Left ventricle myocardium inferior (tissue), 1 donor: ENCODE data around the gene IL17RD. TPM values are rescaled to one million over a fixed set of nuclear protein-coding genes. Genes with fewer than 3 reads are reported as not detected.

Experiments used
- DNase-seq: peaks from one replicate; pipeline ENCODE4 v3.0.0-alpha.2; 2020
- H3K27ac ChIP-seq: fragments of 200-600 bp; replicated peaks from 2 replicates; pipeline ENCODE4 v1.8.0; 2021
- H3K27me3 ChIP-seq: fragments of 200-600 bp; 2 replicates; pipeline ENCODE4 v1.8.0; 2021; ENCODE audit warnings: low read depth
- H3K36me3 ChIP-seq: fragments of 200-600 bp; 2 replicates; pipeline ENCODE4 v1.8.0; 2021
- H3K4me1 ChIP-seq: fragments of 200-600 bp; 2 replicates; pipeline ENCODE4 v1.8.0; 2021
- H3K4me3 ChIP-seq: fragments of 200-600 bp; 2 replicates; pipeline ENCODE4 v1.8.0; 2021; ENCODE audit warnings: mild to moderate bottlenecking, moderate library complexity
- H3K9me3 ChIP-seq: fragments of 200-600 bp; replicated peaks from 2 replicates; pipeline ENCODE4 v1.8.0; 2021
- intact Hi-C: fragments of 100-400 bp; cut with micrococcal nuclease; formaldehyde crosslinking; loops from one replicate; pipeline ENCODE4 v1.11.0; 2022
- total RNA-seq: library from RNA; stranded (reverse); fragmentation: NEBNext Ultra II Directional; extraction: Animal tissue kit (Norgen Biotek cat#: 25700); gene quantifications from one replicate; pipeline ENCODE4 v1.2.1, GENCODE V29; 2021
- TF ChIP-seq, protein P1 (sequence below): fragments of 200-600 bp; IDR thresholded peaks from 2 replicates; pipeline ENCODE4 v1.8.0; 2021; ENCODE audit warnings: antibody characterized with exemption, mild to moderate bottlenecking, borderline replicate concordance
- donor health status: DM: no; HTN: yes; CAD: no; lungs with severe emphysema.

Gene IL17RD
- total RNA-seq, 1 donor from 2014 or later, result 9.6 TPM

DNA sequence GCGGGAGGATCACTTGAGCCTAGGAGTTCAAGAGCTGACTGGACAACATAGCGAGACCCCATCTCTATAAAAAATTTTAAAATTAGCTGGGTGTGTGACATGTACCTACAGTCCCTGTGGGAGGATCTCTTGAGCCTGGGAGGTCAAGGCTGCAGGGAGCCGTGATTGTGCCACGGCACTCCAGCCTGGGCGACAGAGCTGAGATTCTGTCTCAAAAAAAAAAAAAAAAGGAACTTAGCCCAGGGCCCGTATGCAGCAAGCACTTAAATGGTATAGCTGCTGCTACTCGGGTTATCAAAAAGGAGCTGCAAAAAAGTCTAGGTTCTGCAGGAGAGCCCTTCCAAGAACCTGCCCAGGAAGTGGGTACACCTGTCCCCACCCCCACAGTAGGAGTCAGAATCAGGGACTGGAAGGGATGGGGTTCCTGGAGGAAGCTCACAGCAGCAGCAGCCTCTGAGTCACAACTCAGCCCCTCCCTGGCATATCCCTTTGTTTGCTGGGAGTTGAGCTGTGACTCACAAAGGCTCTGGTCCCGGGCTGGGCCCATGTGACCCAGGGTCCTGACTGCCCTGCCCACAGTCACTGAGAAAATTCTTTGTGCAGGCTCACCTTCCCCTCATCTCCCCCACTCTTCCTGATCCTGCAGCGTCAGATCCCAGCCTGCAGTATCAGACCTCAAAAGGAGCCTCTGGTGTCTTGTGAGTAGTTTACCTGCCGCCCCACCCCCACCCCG lies 104.9 kb downstream of the IL17RD start, which contains the start of gene SPATA12:
Gene SPATA12 (plus strand): TSS at position 576 of the 733 bp plus-strand sequence. CDS start 13,031 bp downstream, outside the sequence.
- peak; percentile 33 for DNase-seq
- Histone ChIP-seq H3K4me3 (no peak within 1 kb of the TSS), H3K27ac (peak within 1 kb of the TSS; percentile 30), H3K4me1 (peaks cover 24% of the 10 kb centered on the region), H3K27me3 (no peaks in the 10 kb centered on the region), H3K9me3 (no peaks in the 10 kb centered on the region), H3K36me3 (no peaks in the 10 kb centered on the region)
- TF ChIP-seq, protein P1, sequence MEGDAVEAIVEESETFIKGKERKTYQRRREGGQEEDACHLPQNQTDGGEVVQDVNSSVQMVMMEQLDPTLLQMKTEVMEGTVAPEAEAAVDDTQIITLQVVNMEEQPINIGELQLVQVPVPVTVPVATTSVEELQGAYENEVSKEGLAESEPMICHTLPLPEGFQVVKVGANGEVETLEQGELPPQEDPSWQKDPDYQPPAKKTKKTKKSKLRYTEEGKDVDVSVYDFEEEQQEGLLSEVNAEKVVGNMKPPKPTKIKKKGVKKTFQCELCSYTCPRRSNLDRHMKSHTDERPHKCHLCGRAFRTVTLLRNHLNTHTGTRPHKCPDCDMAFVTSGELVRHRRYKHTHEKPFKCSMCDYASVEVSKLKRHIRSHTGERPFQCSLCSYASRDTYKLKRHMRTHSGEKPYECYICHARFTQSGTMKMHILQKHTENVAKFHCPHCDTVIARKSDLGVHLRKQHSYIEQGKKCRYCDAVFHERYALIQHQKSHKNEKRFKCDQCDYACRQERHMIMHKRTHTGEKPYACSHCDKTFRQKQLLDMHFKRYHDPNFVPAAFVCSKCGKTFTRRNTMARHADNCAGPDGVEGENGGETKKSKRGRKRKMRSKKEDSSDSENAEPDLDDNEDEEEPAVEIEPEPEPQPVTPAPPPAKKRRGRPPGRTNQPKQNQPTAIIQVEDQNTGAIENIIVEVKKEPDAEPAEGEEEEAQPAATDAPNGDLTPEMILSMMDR, result no peak
- intact Hi-C loops, result no loop called here

DNA sequence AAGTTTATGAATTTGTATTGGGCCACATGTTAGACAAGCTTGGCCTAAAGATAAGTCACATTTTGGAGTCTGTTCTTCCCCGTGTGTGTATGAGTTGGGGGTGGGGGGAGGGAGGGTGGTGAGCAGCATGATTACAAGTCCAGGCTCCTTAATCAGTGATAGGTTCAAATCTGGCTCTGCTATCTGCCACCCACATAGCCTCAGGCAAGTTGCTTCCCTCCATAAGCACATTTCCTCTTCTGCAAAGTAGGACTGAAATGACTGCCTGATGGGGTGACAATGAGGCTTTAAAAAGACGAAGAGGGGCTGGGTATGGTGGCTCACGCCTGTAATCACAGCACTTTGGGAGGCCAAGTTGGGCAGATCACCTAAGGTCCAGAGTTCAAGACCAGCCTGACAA lies 105.7 kb downstream of the IL17RD start:
- Histone ChIP-seq H3K9me3 (no peaks in the 10 kb centered on the region), H3K4me3 (no peak overlapping the region), H3K36me3 (no peaks in the 10 kb centered on the region), H3K4me1 (peaks cover 24% of the 10 kb centered on the region), H3K27me3 (no peaks in the 10 kb centered on the region), H3K27ac (no peak overlapping the region)
- intact Hi-C loops, result no loop called here
- no peak for DNase-seq
- TF ChIP-seq, protein P1, result no peak

DNA sequence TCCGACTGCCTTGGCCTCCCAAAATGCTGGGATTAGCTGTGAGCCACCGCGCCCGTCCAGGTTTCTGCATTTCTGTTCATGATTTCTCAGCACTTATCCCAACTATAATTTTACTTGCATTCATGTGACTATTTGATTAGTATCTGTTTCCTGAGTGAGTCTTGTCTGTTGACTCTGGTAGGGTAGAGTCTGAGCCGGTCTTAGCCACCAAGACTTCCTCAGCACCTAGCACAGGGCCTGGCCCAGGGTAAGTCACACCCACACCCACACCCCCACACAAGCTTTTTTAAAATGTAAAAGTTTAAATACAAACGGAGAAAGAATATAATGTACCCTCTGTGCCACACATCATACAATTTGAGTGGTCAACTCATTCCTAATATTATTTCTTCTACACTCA lies 107.8 kb downstream of the IL17RD start:
- Histone ChIP-seq H3K4me1 (peaks cover 14% of the 10 kb centered on the region), H3K36me3 (no peaks in the 10 kb centered on the region), H3K4me3 (no peak overlapping the region), H3K9me3 (no peaks in the 10 kb centered on the region), H3K27ac (no peak overlapping the region), H3K27me3 (no peaks in the 10 kb centered on the region)
- TF ChIP-seq, protein P1, result no peak
- no peak for DNase-seq
- intact Hi-C loops, result no loop called here

DNA sequence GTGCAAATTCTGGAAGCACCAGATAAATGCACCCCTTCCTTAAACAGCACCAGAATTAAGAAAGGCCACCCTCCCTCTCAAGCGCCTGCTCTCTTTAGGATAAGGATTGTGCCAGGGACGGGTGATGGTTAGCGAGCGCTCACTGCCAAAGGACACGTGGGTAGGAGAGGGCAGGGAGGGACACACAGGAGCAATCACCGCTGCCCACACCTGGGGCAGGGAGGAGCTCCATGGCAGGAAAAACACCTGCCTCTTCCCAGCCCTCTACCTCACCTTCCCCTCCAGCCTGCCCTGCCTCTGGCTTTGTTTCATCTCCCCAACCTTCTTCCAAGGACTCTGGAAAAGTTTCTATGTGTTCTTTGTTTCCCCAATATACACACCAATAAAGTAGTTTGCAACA lies 112.0 kb downstream of the IL17RD start:
- Histone ChIP-seq H3K4me3 (no peak overlapping the region), H3K27ac (no peak overlapping the region), H3K36me3 (no peaks in the 10 kb centered on the region), H3K4me1 (peaks cover 9% of the 10 kb centered on the region), H3K9me3 (no peaks in the 10 kb centered on the region), H3K27me3 (no peaks in the 10 kb centered on the region)
- no peak for DNase-seq
- TF ChIP-seq, protein P1, result no peak
- intact Hi-C loops, result no loop called here

DNA sequence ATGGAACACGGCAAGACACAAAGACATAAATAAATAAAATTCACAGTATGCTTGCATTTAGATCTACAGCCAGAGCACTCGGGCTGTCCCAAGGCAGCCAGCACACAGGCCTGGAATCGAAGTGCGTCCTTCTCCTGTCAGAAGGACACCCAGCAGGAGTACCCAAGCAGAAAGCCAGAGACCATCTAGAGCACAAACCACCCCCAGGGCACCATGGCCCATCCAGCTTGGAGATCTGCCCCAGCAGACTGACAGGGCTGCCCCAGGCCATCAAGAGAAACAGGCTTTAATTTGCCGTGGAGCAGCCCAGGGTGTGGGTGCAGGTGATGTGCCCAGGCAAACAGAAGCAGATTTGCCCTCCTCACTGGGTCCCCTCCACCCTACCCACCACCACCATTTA lies 112.5 kb downstream of the IL17RD start:
- TF ChIP-seq, protein P1, result no peak
- intact Hi-C loops, result no loop called here
- H3K36me3 ChIP-seq, result no peaks in the 10 kb centered on the region

More for the DNA sequence above, 112.5 kb downstream of the IL17RD start:
- H3K27ac ChIP-seq, result no peak overlapping the region
- peaks cover 14% of the 10 kb centered on the region for H3K4me1 ChIP-seq
- H3K4me3 ChIP-seq, result no peak overlapping the region
- no peaks in the 10 kb centered on the region for H3K27me3 ChIP-seq
- DNase-seq, result no peak
- H3K9me3 ChIP-seq, result no peaks in the 10 kb centered on the region
